SU-DHL-6 (cell line): ENCODE data around the gene TOLLIP.

Experiments
- EZH2phosphoT487 ChIP-seq: fragments of 200-600 bp; sonication (generic), shearing (Covaris generic); conservative IDR thresholded peaks from 2 replicates; pipeline ENCODE4 v1.6.1; 2018; ENCODE audit warnings: mild to moderate bottlenecking, antibody characterized with exemption, low read length, moderate library complexity, mixed read lengths
- TF ChIP-seq, protein P1 (sequence below): fragments of 200-600 bp; sonication (generic); IDR thresholded peaks from one replicate; pipeline ENCODE4 v1.5.1; 2017; ENCODE audit warnings: antibody characterized with exemption, mild to moderate bottlenecking, low read length, moderate library complexity; ENCODE audit not compliant: insufficient read depth, poor library complexity, severe bottlenecking

DNA sequence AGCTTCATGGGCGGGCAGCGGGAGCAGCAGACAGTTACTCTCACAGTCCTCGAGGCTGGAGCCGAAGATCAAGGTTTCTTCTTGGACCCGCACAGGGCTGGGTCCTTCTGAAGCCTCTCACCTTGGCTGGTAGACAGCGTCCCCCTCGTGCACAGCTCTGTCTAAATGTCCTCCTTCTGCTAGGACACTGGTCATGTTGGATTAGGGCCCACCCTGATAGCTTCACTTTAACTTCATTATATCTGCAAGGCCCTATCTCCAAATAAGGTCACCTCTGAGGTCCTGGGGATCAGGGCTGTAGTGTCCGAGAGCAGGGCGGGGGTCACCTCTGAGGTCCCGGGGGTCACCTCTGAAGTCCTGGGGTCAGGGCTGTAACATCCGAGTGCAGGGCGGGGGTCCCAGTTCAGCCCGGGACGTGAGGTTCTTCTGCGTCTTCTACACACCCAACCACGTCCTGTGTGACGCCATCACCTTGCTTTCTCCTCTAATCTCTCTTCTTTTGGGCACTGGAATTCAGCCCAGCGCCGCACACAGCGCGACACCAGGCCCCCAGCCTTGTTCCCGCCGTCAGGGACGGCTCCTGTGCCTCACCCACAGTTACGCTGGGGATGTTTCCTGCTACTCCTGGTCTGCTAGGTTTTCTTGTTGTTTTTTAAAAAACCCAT is 34.1 kb upstream of the TOLLIP start:
- TF ChIP-seq, protein P1, sequence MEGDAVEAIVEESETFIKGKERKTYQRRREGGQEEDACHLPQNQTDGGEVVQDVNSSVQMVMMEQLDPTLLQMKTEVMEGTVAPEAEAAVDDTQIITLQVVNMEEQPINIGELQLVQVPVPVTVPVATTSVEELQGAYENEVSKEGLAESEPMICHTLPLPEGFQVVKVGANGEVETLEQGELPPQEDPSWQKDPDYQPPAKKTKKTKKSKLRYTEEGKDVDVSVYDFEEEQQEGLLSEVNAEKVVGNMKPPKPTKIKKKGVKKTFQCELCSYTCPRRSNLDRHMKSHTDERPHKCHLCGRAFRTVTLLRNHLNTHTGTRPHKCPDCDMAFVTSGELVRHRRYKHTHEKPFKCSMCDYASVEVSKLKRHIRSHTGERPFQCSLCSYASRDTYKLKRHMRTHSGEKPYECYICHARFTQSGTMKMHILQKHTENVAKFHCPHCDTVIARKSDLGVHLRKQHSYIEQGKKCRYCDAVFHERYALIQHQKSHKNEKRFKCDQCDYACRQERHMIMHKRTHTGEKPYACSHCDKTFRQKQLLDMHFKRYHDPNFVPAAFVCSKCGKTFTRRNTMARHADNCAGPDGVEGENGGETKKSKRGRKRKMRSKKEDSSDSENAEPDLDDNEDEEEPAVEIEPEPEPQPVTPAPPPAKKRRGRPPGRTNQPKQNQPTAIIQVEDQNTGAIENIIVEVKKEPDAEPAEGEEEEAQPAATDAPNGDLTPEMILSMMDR = no peak
- no peak for TF ChIP-seq EZH2phosphoT487
